HG02870 (cell line): Measurements from ENCODE around the gene HIGD1A.

Experiments
- ATAC-seq: cut with Tn5 transposase; IDR thresholded peaks from one replicate; pipeline ENCODE4 v1.9.1; 2021; ENCODE audit warnings: mild to moderate bottlenecking, moderate library complexity; ENCODE audit not compliant: unreplicated experiment

The HIGD1A gene

DNA sequence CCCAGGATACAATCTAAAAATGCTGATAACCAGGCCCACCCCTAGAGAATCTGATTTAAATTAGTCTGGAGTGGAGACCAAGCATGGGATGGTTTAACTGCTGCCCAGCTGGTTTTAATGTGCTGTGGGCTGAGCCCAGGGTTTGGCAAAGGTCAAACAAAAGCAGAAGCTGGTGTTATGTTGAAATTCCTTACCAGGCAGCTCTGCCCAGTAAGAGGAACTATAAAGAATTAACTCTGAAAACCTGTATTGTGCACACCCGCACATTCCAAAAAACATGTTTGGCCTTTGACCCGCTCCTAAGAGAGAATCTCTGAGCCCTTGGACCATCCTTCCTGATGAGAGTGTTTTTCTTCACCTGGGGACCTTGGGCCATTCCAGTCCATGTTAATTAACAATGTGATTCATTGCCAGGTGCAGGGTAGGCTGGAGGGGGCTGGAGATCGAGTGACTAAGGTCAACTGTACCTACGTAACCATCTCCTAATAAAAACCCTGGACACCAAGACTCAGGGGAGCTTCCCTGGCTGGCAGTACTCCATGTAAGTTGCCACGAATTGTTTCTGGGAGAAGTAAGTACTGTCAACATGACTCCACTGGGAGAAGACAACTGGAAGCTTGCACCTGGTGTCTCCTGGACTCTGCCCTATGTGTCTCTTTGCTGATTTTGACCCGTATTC is 42.1 kb downstream of the HIGD1A start:
- ATAC-seq = no peak

DNA sequence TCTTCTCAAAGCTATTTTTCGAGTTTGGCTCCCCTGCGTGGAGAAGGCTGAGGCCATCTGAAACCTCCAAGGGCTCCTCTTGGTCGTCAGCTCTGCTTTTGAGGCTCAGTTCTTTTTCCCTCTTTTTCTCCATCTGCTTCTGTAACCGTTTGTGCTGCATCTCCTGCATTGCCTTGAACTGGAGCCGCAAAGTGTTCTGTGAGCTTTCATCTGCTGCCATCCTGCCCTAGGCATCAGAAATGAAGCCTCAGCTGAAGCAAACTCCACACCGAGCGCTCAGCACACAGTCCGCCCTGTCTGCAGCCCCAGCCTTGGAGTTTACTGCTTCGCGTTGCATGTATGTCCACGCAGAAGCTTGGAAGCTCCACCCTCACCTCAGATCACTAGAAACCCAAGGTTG is 46.2 kb downstream of the HIGD1A start:
- no peak for ATAC-seq

DNA sequence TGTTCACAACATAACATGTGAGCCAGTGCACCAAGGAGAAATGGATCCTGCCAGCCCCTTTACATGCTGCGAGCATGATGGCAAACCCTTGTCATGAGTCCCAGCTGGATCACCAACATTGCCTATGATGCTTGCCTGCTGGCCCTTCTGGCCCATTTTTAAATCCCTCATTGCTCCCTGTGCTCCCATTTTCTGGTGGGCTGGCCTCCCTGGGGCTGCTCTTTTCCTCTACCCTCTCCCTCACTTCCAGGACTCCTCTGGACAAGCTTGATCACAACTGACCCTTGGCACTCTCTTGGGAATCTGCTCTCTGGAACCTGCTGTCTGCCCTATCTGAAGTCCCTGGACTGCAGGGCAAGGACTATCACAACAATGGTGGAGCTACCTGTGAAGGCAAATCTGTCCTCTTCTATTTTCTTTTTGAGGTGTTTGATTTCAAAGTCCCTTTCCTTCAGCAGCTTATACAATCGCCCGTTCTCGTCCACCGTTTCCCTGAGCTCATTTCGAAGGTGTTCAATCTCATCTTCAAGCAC is 47.5 kb downstream of the HIGD1A start:
- ATAC-seq = no peak

DNA sequence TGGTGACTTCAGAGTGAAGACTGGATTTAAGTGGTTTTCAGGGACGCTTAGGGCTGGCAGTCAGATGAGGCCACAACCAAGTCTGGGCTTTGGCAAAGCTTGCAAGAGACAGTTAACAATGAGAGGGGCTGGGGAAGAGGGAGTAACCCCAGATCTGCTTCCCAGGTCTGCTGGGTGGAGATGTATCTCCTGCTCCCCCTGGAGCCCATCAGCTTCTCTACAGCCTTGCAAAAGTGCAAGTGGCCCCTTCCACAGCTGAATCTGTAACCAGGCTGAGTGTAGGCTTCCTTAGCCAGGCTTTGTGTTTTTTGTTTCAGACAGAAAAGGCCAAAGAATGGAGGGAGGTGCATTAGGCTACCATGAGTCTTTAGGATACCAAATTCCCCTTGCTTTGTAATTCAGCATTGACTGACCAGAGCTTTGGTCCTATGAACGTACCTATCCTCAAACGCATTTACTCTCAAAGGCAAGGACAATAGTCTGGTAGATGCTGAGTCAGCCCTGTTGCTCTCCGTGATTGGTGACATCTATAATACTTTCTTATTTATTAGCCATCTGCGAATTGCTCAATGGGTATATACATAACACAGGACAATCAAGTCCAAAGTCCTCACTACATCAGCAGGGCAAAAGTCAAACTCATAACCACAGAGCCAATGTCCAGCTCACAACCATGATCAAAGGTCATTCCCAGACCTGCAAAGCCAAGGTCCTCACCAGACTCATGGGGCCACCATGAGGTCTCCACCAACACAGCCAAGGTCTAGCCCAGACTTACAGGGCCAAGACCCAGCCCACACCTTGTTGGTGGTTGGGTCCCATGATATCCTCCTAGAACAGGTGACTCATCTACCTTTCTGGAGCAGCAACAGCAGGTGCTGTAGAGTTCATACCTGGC is 48.4 kb downstream of the HIGD1A start:
- no peak for ATAC-seq

DNA sequence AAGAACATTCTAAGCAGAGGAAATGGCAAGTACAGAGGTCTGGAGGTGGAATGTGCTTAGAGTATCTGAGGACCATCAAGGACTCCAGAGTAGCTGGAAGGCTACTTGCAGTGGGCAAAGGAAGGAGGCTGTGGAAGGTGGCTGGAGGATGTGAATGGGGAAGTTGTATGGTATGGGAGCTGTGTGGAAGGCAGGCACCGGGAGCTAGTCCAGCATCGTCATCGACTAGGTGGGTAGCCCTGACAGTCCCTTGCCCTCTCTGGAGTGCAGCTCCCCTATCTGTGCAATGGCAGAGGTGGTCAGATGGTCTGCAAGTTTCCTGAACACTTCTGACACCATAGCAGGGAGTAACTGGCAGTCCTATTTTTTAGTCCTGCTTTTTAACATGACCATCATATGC is 50.5 kb downstream of the HIGD1A start:
- no peak for ATAC-seq

DNA sequence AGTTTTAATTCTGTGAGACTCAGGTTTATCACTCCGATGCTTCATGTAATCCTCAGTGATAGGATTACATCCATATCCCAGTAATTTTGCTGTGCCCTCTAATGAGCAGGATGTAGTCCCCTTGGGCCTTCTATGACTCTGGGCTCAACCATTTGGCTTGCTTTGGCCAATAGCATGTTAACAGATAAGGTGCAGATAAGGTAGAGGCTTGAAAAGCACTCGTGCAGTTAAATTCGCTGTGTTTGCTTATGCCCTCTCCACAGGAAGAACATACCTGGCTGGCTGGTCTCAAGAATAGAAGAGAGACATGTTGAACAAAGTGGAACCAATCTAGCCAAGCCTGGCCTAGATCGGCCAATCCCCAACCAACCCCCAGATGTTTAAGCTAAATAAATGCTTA is 51.3 kb downstream of the HIGD1A start:
- ATAC-seq = no peak

DNA sequence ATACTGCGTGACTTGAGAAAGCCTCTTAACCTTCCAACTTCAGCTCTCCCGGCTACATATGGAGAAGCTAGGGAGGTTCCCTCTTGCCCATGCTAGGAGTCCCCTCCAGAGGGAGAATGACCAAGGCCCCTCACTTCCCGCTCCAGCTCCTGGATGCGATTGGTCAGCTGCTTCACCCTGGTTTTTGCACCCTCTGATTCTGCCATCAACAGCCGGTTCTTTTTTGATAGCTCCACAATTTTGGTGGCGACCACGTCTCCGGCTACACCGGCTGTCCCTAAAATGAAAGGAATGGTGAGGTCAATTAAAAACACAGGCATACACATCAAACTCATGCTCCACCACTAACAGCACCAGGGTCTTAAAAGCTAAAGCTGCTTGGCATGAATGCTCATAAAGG is 51.8 kb downstream of the HIGD1A start:
- no peak for ATAC-seq

DNA sequence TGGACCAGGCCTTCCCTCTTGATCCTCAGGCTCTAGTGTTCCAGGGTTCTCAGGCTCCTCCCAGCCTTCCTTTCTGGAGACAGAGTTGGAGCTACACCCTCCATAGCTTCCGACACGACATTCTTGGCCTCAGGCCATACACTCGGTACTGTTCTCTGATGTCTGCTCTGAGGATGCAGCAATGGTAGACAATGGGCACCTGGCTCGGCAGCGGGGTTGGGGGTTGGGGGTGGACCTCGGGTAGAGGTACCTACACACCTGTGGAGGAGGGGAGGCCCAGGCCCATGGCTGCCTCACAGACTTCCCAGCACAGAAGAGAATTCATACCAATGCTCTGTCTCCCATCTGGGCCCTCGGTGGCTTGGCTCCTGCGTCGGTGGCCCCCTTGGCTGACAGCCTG is 52.7 kb downstream of the HIGD1A start:
- no peak for ATAC-seq

DNA sequence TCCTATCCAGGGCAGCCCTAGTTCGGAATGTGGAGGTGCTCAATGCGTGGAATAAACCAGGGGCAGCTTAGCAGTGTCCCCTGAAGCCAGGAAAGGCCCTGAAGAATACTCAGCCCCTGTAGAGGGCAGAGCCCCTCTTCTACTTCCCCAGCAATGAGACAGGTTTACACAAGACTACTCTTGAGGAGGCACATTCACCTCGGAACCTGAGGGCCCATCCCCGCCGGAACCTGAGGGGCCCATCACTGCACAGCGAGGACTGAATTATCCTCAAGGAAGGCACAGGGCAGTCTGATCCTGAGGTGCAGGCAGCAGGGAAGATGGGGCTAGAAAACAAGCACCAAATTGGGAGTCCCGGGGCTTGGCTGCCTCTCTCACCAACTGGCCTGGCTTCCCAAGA is 53.5 kb downstream of the HIGD1A start:
- no peak for ATAC-seq

DNA sequence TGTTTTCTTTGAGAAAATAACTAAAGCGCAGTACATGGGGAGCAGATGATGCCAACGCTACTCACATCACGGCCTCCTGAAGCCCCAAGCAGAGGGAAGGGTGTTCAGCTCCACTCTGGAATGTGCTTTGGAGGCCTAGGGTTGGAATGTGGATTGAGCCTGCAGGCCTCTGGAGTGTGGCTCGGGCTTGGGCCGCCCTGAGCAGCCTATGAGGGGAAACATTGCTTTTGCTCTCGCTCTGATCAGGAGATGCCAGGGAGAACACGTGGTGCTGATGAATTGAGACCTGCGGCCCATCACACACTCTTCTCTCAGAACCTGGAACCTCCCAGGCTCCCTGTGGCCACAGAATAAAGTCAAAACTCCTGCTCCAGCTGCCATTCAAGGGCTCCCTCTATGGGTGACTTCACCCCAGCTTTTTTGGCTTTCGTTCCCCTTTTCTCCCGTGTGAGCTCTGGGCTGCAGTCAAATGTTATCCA is 54.5 kb downstream of the HIGD1A start:
- no peak for ATAC-seq

DNA sequence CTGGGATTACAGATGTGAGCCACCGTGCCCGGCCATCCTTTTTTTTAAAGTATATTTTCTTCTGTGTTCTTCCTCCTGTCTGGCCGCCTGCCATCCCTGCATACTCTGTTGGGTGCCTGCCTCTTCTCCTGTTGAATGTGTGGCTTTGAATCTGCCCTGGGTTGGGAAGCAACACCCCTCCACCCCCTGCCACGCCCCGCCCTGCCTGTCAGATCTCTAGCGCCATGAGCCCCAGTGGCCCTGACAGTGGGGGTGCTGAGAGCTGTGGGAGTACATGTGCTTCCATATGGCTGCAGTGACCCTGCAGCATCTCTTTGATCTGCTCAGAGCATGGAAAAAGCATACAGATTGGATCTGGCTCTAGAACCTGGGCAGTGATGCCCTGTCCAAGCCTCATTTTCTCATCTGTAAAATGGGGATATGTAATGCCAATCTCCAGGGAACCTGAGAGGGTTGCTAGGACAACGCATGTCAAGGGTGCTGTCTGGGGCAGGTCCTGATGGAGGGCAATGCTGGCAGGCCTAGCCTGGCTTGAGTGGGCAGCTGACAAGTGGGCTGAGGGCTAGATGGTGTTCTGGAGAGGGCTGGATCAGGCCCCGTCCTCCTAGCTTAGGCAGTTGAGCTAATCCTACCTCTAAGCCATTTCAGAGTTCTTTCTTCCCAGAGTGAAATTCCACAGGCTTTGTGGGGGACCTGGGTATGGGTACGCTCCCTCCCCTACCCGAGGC is 55.1 kb downstream of the HIGD1A start:
- no peak for ATAC-seq

DNA sequence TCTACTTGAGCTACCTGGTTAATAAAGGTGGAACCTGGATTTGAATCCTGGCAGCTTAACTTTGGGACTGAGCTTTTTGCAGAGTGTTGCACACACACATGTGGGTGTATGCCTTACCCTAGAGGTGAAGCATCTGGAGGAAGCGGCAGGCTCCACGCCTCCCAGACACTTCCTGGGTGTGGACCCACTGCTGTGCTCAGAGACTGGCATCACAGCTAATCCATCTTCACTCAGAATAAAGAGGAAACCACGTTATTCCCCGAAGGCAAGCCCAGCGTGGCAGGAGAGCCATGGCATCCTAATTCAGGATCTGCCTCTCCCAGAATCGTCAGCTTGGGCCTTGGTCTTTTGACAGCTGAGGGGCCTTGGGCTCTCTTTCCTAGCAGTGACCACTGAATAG is 56.7 kb downstream of the HIGD1A start:
- ATAC-seq = no peak

DNA sequence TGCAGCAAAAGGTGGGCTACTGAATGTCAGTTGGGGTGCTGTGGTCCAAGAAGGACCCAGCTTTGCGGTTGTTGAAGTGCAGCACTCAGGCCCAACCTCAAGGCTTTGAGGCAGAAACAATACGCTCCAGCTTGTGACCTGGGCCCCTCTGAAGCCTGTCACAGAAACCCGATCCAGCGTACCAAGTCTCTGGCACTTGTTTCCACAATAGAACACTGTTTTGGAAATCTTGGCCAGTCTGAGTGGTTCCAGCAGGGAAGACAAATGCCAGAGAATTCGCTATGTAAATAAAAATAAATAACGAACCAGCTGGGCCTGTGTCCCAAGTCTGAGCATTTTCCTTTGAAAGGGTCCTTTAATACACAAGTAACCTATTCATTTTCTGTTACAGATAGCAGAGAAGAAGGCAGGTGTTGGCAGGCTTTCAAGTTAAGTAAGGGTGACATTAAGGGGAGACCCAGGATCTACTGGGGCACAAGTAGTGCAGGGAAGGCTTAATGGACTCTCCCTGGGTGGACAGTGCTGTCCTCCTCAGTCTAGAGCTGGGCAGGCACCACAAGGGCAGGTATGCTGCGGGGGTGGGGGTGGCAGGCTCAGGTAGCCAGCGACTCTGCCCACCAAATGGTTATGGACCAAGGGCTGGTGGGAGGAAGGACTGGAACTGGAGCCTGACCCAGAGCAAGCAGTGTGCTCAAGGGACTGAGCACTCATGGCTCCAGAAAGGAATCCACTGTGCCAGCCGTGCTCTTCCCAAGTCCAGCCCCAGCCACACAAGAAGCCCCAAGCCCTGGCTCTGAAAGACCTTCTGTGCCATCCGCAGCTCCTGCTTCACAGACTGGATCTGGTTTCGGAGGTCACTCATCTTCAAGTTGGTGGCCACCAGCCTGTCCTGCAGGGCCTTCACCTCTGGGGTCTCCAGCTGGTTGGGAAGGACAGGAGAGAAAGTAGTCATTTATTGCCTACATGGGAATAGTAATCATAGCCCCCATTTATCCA is 57.5 kb downstream of the HIGD1A start:
- no peak for ATAC-seq

DNA sequence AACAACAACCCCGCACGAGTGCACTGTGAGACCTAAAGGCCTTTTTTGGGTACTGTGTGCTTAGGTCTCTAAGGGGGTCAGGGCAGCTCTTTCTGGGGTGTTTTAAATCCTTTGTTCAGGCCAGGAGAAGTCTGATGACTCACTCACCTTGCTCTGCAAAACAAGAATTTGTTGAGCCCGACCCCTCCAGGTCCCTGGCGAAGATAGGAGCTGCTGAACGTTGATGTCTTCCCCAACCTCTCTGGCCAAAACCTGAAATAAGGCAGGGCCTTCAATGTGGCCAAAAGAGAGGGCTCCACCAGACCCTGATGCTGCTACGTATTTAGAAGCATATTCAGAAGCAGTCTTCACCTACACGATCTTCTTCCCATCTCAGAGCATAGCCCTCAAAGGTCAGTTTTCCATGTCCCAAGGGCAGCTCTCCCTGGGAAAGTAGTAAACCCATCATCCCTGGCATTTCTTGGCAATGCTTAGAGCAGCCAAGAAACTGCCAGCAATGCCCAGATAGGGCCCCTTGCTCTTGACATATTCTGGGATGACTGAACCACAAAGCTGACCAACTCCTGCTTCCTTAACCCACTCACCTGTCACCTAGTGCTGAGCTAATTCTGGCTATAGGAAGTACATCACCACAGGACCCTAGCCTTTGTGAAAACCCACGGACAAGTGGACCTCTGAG is 58.4 kb downstream of the HIGD1A start:
- no peak for ATAC-seq

DNA sequence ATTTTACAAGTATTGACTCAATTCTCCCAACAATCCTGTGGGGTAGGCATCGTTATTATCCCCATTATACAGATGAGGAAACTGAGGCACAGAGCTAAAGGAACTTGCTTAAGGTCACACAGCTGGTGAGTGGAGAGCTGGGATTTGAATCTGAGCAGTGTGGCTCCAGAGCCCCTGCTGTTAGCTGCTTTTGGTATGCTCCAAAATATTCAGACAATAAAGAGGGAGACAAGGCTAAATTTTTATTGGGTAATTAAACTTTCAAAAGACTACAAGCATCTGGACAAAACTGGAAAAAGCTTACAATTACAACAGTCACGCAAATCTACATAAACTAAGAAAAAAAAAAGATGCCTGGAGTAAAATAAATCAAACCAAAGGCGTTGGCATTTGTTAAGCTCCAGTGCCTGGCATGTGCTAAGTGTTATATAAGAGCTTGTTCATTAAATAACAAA is 59.0 kb downstream of the HIGD1A start:
- no peak for ATAC-seq

DNA sequence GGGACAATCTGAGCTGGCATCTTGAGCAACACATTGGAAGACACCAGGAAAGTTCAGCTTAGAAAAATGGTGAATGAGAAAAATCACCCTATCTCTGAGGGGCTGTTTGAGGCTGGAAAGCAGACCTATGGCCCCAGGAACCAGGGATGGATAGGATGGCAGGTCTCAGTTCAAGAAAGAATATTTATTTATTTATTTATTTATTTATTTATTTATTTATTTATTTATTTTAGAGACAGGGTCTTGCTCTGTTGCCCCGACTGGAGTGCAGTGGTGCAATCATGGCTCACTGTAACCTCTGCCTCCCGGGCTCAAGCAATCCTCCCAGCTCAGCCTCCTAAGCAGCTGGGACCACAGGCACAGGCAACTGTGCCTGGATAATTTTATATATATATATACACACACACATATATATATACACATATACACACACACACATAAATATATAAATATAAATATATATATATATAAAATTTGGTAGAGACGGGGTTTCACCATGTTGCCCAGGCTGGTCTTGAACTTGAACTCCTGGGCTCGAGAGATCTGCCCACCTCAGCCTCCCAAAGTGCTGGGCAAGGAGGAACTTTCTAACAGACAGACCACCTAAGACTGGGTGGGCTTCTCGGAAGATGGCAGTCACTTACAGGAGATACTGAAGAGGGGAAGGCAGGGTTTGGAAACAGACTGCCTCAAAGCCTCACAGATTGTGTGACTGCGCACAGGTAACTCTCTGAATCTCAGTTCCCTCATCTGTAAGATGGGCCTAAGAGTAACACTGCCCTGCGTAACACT is 60.9 kb downstream of the HIGD1A start:
- no peak for ATAC-seq

DNA sequence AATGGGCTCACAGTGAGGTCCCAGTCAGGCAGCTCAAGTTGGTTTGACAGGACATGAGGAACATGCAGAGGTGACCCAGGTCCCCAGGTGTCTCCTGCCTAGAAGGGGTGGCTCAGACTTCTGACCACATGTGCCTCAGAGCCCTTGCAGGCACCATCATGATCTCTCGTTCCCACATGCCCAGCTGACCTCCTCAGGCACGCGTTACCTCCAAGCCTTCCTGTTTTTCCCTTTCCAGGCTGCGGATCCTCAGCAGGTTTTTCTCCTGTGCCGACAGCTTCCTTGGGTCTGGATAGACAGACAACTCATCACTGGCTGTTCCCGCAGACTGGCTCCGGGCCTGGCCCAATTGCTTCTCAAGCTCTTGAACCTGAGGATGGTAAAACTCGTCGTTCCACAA is 61.6 kb downstream of the HIGD1A start:
- ATAC-seq = no peak

DNA sequence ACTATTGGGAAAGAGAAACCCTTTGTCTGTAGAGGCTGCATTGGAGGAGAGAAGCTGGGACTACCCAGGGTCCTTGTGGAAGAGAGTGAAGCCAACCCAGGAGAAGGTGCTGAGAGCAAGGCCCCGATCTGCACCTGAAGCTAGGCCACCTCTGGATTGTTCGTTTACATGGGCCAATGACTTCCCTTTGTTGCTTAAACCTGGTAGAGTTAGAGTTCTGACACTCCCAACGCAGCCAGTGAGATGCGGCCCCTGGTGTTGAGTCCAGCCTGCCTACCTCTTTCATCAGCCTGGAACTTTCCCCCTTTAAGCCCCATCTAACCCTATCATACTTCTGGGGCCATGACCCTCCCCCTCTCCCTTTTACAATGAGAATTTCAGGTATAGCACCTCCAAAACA is 62.0 kb downstream of the HIGD1A start:
- ATAC-seq = no peak

DNA sequence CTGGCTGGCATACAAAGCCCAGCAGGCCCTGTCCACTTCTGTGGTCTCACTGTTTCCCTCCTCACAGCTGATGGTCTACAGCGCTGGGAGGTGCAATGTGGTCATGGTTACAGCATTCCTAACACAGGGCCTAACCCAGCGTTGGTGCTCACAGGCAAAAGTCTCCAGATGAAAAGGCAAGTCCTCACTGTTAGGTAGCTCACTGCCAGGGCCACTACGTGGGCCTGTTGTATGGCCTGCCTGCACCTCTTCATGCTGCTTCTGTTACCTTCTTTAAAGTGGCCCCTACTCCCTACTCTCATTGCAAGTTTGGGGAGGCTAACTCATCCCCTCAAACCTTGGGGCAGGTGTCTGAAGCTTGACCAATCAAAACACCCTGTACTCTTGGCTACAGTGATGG is 62.5 kb downstream of the HIGD1A start:
- ATAC-seq = no peak
